HL-60 (cell line): ENCODE measurements around the gene DIP2C.

Experiments
- DNase-seq, 2 experiments: peaks; one replicate each; pipeline ENCODE4 v3.0.0-alpha.2; 2010 to 2020; ENCODE audit warnings: low read depth in 1 of 2, low spot score in 1 of 2
- H3K27ac ChIP-seq: fragments of 250-450 bp; sonication (Bioruptor Pico); replicated peaks from 2 replicates; pipeline ENCODE4 v1.5.1; 2020; ENCODE audit warnings: mild to moderate bottlenecking, moderate library complexity
- H3K27me3 ChIP-seq: fragments of 250-450 bp; sonication (Bioruptor Pico); 2 replicates; pipeline ENCODE4 v1.5.1; 2021; ENCODE audit warnings: mild to moderate bottlenecking, moderate library complexity; ENCODE audit not compliant: insufficient read depth, poor library complexity, severe bottlenecking
- H3K4me3 ChIP-seq: replicated peaks from 2 replicates; pipeline ENCODE4 v1.5.1; 2011; ENCODE audit warnings: mild to moderate bottlenecking, control low read depth, low read length; ENCODE audit not compliant: insufficient read depth
- CTCF ChIP-seq: IDR thresholded peaks from one replicate; pipeline ENCODE4 v1.5.1; 2011; ENCODE audit warnings: low read length, control low read depth, inconsistent platforms; ENCODE audit not compliant: insufficient read depth
- GABPA ChIP-seq: IDR thresholded peaks from 2 replicates; pipeline ENCODE4 v1.6.1; 2012; ENCODE audit warnings: low read depth
- POLR2AphosphoS5 ChIP-seq: IDR thresholded peaks from 2 replicates; pipeline ENCODE4 v1.6.1; 2012; ENCODE audit warnings: low read depth
- REST ChIP-seq: IDR thresholded peaks from 2 replicates; pipeline ENCODE4 v1.6.1; 2012; ENCODE audit warnings: low read depth; ENCODE audit not compliant: insufficient replicate concordance
- SPI1 ChIP-seq: IDR thresholded peaks from 2 replicates; pipeline ENCODE4 v1.6.1; 2012; ENCODE audit warnings: low read depth, mild to moderate bottlenecking, borderline replicate concordance

Gene DIP2C

GRCh38 chr10:559767-560047 lies 129.8 kb downstream of the DIP2C start:
- no peak for DNase-seq
- no peak overlapping the region for H3K4me3 ChIP-seq
- no peaks in the 10 kb centered on the region for H3K27me3 ChIP-seq
- no peak for TF ChIP-seq CTCF
- no peak for TF ChIP-seq SPI1
- no peak for TF ChIP-seq GABPA
- no peak for TF ChIP-seq POLR2AphosphoS5
- TF ChIP-seq REST: no peak
- H3K27ac ChIP-seq: no peak overlapping the region

- DNase-seq: no peak
- TF ChIP-seq POLR2AphosphoS5 (no peak), GABPA (no peak), SPI1 (no peak), REST (no peak), CTCF (no peak)
- H3K27ac ChIP-seq: no peak overlapping the region
- no peak overlapping the region for H3K4me3 ChIP-seq
- no peaks in the 10 kb centered on the region for H3K27me3 ChIP-seq
Observed at GRCh38 chr10:558891-559766, 130.3 kb downstream of the DIP2C start.

- H3K27me3 ChIP-seq: no peaks in the 10 kb centered on the region
- H3K27ac ChIP-seq: no peak overlapping the region
- no peak for TF ChIP-seq REST
- no peak for TF ChIP-seq GABPA
- no peak for TF ChIP-seq POLR2AphosphoS5
- no peak for TF ChIP-seq SPI1
- TF ChIP-seq CTCF: no peak
- no peak overlapping the region for H3K4me3 ChIP-seq
- DNase-seq: no peak
Observed at GRCh38 chr10:558364-558763, 131.1 kb downstream of the DIP2C start.
